ENCODE results near the gene QTRT2. TPM values are rescaled to one million over a fixed set of nuclear protein-coding genes. Genes with fewer than 3 reads are reported as not detected.

The QTRT2 gene
- 8.9 and 10.6 TPM in 2 replicates for total RNA-seq

DNA sequence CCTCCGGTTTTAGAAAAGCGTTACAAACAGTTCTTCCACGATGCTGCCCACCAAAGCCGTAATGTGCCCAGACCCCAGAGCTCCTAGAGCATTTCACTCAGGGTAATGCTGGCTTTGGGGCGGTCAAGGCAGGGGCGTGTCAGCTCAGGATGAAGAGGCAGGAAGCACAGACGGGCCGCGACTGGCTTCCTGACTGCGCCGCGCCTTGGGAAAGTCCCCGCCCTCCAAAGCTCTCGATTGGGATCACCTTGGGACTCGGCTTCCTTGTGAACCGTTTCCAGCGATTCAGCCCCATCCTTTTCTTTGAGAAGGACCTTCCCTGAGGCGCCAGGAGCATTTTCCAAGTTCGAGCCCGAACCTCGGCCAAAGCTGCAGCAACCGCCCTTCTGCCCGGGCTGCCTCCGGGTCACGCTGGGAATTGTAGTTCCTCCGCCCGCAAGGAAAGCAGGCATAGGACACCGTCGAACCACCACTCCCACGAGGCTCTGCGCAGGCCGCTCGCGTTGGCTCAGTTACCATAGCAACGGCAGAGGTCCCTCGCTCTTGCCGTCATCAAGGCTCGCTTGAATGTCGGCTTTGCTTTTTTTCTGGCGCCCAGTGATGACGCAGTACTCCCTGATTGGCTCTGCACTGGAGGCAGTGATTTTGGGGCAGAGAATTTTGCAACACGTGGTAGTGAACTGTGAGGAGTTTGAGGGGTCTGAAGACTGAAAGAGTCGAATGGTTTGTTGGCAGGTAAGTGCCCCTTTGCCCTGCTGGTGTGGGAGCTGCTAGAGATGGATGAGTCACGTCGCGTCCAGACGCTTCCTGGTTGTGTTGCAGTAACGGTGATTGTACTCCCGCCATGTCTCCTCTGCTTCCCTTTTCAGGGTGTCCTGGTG, at the start of gene QTRT2, which contains the start of gene CCDC191:
Gene QTRT2, plus strand, starts transcription at position 608 of the 881 bp plus-strand sequence. CDS start 8,521 bp downstream, outside the sequence.
Gene CCDC191, minus strand, starts transcription at position 397 of the 881 bp plus-strand sequence. Its CDS starts 60 bp downstream, at position 337.

Other genes with a start within 250 kb of the QTRT2 start
- 2.0 and 3.9 TPM in 2 replicates for gene GRAMD1C, start 217.9 kb upstream of the QTRT2 start, total RNA-seq
- gene ZDHHC23, start 108.7 kb upstream of the QTRT2 start, total RNA-seq: 0.35 TPM in 1 of 2 replicates, not detected in the other
- gene CCDC191, start 211 bp upstream of the QTRT2 start, total RNA-seq: 0.86 and 2.5 TPM in 2 replicates
- not detected in 2 replicates for gene DRD3, start 122.3 kb downstream of the QTRT2 start, total RNA-seq
- gene ZNF80, start 180.8 kb downstream of the QTRT2 start, total RNA-seq: not detected in 2 replicates
- not detected in 2 replicates for gene TIGIT, start 237.3 kb downstream of the QTRT2 start, total RNA-seq

Measured in myometrial cell (primary cell).